Keratinocyte (primary cell): ENCODE measurements around the gene C4orf51. TPM values are rescaled to one million over a fixed set of nuclear protein-coding genes. Genes with fewer than 3 reads are reported as not detected.

Source experiments
- DNase-seq: peaks from one replicate; pipeline ENCODE4 v3.0.0-alpha.2; 2011; ENCODE audit warnings: low read depth, missing footprints, low spot score
- FAIRE-seq: peaks from 2 replicates; lab custom pipeline; 2011; peaks lifted over from hg19 to GRCh38; lab: Jason Lieb, UNC
- H2AFZ ChIP-seq: 2 replicates; pipeline ENCODE4 v1.6.0; 2012; ENCODE audit warnings: low read length, control low read depth, inconsistent platforms; ENCODE audit not compliant: control insufficient read depth
- H3K27ac ChIP-seq: 2 replicates; pipeline ENCODE4 v1.5.1; 2011; ENCODE audit warnings: low read length; ENCODE audit not compliant: control insufficient read depth, insufficient read depth
- H3K27me3 ChIP-seq: 3 replicates; pipeline ENCODE4 v1.6.0; 2011; ENCODE audit warnings: low read length; ENCODE audit not compliant: control insufficient read depth, insufficient read depth; ENCODE audit errors: extremely low read depth
- H3K36me3 ChIP-seq, 2 experiments: 2 replicates in 1 of 2; 3 replicates in 1 of 2; pipeline ENCODE4 v1.5.1; 2011; ENCODE audit warnings: low read length in 2 of 2, mild to moderate bottlenecking in 1 of 2; ENCODE audit not compliant: control insufficient read depth in 2 of 2, insufficient read depth in 2 of 2; ENCODE audit errors: extremely low read depth in 1 of 2
- H3K4me1 ChIP-seq: 3 replicates; pipeline ENCODE4 v1.5.1; 2011; ENCODE audit warnings: low read length; ENCODE audit not compliant: control insufficient read depth, insufficient read depth; ENCODE audit errors: extremely low read depth
- H3K4me2 ChIP-seq: 3 replicates; pipeline ENCODE4 v1.6.0; 2011; ENCODE audit warnings: low read depth, low read length; ENCODE audit not compliant: control insufficient read depth, insufficient read depth; ENCODE audit errors: extremely low read depth
- H3K4me3 ChIP-seq, 3 experiments: fragments of 200-600 bp in 1 of 3; sonication (generic) in 1 of 3; 2 replicates in 2 of 3; 3 replicates in 1 of 3; pipeline ENCODE4 v1.5.1; 2011 to 2016; ENCODE audit warnings: low read length in 3 of 3, mild to moderate bottlenecking in 3 of 3, control low read depth in 2 of 3, inconsistent platforms in 1 of 3, low read depth in 1 of 3, mixed read lengths in 1 of 3, mixed run types in 1 of 3, moderate library complexity in 1 of 3; ENCODE audit not compliant: control insufficient read depth in 2 of 3, insufficient read depth in 2 of 3; ENCODE audit errors: extremely low read depth in 1 of 3
- H3K79me2 ChIP-seq: 2 replicates; pipeline ENCODE4 v1.6.0; 2012; ENCODE audit warnings: low read length; ENCODE audit not compliant: control insufficient read depth, insufficient read depth
- H3K9ac ChIP-seq: 3 replicates; pipeline ENCODE4 v1.6.0; 2011; ENCODE audit warnings: low read length; ENCODE audit not compliant: control insufficient read depth, insufficient read depth; ENCODE audit errors: extremely low read depth
- H3K9me1 ChIP-seq: 3 replicates; pipeline ENCODE4 v1.6.0; 2011; ENCODE audit warnings: low read length; ENCODE audit not compliant: control insufficient read depth, insufficient read depth; ENCODE audit errors: extremely low read depth
- H3K9me3 ChIP-seq: 2 replicates; pipeline ENCODE4 v1.5.1; 2012; ENCODE audit warnings: low read depth, low read length; ENCODE audit not compliant: control insufficient read depth
- H4K20me1 ChIP-seq: 3 replicates; pipeline ENCODE4 v1.6.0; 2011; ENCODE audit warnings: low read length; ENCODE audit not compliant: control insufficient read depth, insufficient read depth; ENCODE audit errors: extremely low read depth
- EZH2 ChIP-seq: IDR thresholded peaks from one replicate; pipeline ENCODE4 v1.6.1; 2012; ENCODE audit warnings: inconsistent platforms, mild to moderate bottlenecking, low read length, moderate library complexity
- dilution Hi-C: fragments of 300-500 bp; cut with MboI; formaldehyde crosslinking; loops from one replicate; pipeline ENCODE4 v1.7.0; 2020; ENCODE audit warnings: low sequenced_read_pairs; ENCODE audit not compliant: extremely low pct_ligation_motif_present
- polyA plus RNA-seq, 5 experiments: library from polyadenylated mRNA; depleted of rRNA in 3 of 5; stranded (reverse) in 3 of 5; stranded (forward) in 1 of 5; unstranded in 1 of 5; fragments of >200 nt; gene quantifications; 1 replicate in 1 of 5; 2 replicates in 3 of 5; 3 replicates in 1 of 5; pipeline versions ENCODE4 v1.2.1 to v1.2.3, GENCODE V29; 2011 to 2012; ENCODE audit warnings: missing spikeins in 2 of 5, low read depth in 1 of 5, low replicate concordance in 1 of 5
- TF ChIP-seq, protein P1 (sequence below), 3 experiments: IDR thresholded peaks in 1 of 3; conservative IDR thresholded peaks in 1 of 3; optimal IDR thresholded peaks in 1 of 3; 2 replicates in 2 of 3; 3 replicates in 1 of 3; pipeline versions ENCODE3 to v1.5.1; 2011; ENCODE audit warnings: low read length in 3 of 3, mild to moderate bottlenecking in 3 of 3, moderate library complexity in 2 of 3, control low read depth in 1 of 3, inconsistent platforms in 1 of 3; ENCODE audit not compliant: insufficient read depth in 2 of 3; ENCODE audit errors: extremely low read depth in 1 of 3

The C4orf51 gene
- polyA plus RNA-seq, 1 donor (not counting 4 experiments of a cell fraction or from before 2014, with no cell fraction given) = not detected

DNA sequence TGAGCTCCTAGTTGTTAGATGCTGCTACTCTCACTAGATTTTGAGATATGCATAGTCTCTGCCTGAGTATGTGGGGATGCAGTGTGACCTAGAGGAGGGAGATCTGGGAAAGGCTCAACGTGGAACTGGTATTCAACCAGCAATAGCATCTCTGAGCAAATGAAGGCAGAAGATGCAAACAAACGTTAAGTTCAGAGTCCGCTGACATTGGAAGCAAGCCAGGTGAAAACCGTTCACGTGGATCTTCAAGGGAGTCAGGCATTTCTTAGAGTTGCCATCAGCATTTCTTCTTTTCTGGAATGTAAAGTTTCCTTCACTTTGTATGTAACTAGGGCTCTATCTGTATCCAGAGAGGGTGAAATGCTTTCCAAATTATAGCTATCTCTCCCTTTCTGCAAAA, 59.9 kb downstream of the C4orf51 start:
- H3K27ac ChIP-seq = no peak overlapping the region
- no peak overlapping the region for H3K4me2 ChIP-seq
- H3K79me2 ChIP-seq = no peaks in the 10 kb centered on the region
- H3K27me3 ChIP-seq = no peaks in the 10 kb centered on the region
- H3K9ac ChIP-seq = no peak overlapping the region
- dilution Hi-C loops = no loop called here
- DNase-seq (no peak), FAIRE-seq (no peak)
- no peak overlapping the region for H3K4me3 ChIP-seq
- TF ChIP-seq, protein P1, sequence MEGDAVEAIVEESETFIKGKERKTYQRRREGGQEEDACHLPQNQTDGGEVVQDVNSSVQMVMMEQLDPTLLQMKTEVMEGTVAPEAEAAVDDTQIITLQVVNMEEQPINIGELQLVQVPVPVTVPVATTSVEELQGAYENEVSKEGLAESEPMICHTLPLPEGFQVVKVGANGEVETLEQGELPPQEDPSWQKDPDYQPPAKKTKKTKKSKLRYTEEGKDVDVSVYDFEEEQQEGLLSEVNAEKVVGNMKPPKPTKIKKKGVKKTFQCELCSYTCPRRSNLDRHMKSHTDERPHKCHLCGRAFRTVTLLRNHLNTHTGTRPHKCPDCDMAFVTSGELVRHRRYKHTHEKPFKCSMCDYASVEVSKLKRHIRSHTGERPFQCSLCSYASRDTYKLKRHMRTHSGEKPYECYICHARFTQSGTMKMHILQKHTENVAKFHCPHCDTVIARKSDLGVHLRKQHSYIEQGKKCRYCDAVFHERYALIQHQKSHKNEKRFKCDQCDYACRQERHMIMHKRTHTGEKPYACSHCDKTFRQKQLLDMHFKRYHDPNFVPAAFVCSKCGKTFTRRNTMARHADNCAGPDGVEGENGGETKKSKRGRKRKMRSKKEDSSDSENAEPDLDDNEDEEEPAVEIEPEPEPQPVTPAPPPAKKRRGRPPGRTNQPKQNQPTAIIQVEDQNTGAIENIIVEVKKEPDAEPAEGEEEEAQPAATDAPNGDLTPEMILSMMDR (optimal IDR thresholded peaks at IDR 0.05 in 1 of 3, IDR thresholded peaks at IDR 0.05 in 1 of 3, conservative IDR thresholded peaks at IDR 0.05 in 1 of 3; ENCODE audit: extremely low read depth in 1 of 3, insufficient read depth in 2 of 3, low read length in 3 of 3) = no peak
- no peak for TF ChIP-seq EZH2
- H4K20me1 ChIP-seq = no peaks in the 10 kb centered on the region
- H3K4me1 ChIP-seq = peaks cover 20% of the 10 kb centered on the region
- H3K9me3 ChIP-seq = no peaks in the 10 kb centered on the region
- H2AFZ ChIP-seq = no peak overlapping the region
- H3K36me3 ChIP-seq = no peaks in the 10 kb centered on the region
- no peaks in the 10 kb centered on the region for H3K9me1 ChIP-seq

DNA sequence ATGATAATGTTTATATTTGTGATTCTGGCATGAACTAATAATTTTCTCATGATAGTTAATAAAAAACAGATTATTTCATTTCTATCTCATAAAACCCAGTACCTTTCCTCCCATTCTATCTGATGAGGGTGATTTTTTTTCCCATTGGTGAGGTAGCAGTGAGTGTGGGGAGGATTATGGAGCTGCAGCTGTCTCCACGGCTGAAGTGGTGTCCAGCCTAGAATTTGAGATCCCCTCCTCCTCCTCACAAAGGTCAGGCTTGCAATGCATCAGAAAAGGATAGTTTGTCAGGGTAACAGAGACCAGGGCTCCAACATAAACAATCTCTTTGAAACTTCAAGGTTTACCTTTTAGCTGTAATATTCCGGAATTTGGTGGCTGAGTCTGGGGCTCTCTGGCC, 60.9 kb downstream of the C4orf51 start:
- no peaks in the 10 kb centered on the region for H3K36me3 ChIP-seq
- dilution Hi-C loops = no loop called here

More for the DNA sequence above, 60.9 kb downstream of the C4orf51 start:
- Histone ChIP-seq H3K4me1 (peaks cover 10% of the 10 kb centered on the region), H3K9ac (no peak overlapping the region), H3K27ac (no peak overlapping the region), H3K9me1 (no peaks in the 10 kb centered on the region), H3K4me3 (no peak overlapping the region), H2AFZ (no peak overlapping the region), H4K20me1 (no peaks in the 10 kb centered on the region), H3K79me2 (no peaks in the 10 kb centered on the region), H3K4me2 (no peak overlapping the region), H3K27me3 (no peaks in the 10 kb centered on the region), H3K9me3 (no peaks in the 10 kb centered on the region)
- no peak for DNase-seq
- TF ChIP-seq, protein P1 (optimal IDR thresholded peaks at IDR 0.05 in 1 of 3, IDR thresholded peaks at IDR 0.05 in 1 of 3, conservative IDR thresholded peaks at IDR 0.05 in 1 of 3; ENCODE audit: extremely low read depth in 1 of 3, insufficient read depth in 2 of 3, low read length in 3 of 3) = no peak
- no peak for TF ChIP-seq EZH2
- no peak for FAIRE-seq
